HG03521 (cell line): Measurements from ENCODE around the gene GPR33.
"Not testable (repeated sequence)": the region's sequence is repeated elsewhere in the genome, so short reads cannot be mapped to it uniquely, and the experiment has no call there.

Experiments used
- ATAC-seq: cut with Tn5 transposase; IDR thresholded peaks from one replicate; pipeline ENCODE4 v1.9.1; 2021; ENCODE audit warnings: mild to moderate bottlenecking, moderate library complexity; ENCODE audit not compliant: unreplicated experiment

The GPR33 gene

DNA sequence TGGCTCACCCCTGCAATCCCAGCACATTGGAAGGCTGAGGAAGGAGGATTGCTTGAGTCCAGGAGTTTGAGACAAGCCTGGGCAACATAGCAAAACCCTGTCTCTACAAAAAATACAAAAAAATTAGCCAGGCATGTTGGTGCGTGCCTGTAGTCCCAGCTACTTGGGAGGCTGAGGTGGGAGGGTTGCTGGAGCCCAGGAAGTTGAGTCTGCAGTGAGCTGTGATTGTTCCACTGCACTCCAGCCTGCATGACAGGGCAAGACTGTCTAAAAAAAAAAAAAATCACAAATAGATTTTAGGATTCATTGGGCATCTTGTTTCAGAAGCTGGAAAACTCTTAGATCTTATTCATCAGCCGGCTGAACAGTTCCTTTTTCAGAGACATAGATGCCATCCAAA, 25.4 kb downstream of the GPR33 start:
- not testable (repeated sequence) for ATAC-seq

DNA sequence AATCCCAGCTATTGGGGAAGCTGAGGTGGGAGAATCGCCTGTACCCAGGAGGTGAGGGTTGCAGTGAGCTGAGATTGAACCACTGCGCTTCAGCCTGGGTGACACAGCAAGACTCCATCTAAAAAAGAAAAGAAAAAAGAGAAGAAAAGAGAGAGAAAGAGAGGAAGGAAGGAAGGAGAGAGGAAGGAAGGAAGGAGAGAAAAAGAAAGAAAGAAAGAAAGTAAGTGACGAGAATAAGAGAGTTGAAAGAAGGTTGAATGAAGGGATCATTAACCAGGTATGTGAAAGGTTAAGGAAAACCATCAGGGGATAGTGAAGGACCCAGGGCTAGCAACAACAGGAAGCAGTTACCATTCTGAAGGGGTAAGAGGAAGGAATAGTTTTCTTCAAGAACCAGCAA, 26.3 kb downstream of the GPR33 start:
- no peak for ATAC-seq

DNA sequence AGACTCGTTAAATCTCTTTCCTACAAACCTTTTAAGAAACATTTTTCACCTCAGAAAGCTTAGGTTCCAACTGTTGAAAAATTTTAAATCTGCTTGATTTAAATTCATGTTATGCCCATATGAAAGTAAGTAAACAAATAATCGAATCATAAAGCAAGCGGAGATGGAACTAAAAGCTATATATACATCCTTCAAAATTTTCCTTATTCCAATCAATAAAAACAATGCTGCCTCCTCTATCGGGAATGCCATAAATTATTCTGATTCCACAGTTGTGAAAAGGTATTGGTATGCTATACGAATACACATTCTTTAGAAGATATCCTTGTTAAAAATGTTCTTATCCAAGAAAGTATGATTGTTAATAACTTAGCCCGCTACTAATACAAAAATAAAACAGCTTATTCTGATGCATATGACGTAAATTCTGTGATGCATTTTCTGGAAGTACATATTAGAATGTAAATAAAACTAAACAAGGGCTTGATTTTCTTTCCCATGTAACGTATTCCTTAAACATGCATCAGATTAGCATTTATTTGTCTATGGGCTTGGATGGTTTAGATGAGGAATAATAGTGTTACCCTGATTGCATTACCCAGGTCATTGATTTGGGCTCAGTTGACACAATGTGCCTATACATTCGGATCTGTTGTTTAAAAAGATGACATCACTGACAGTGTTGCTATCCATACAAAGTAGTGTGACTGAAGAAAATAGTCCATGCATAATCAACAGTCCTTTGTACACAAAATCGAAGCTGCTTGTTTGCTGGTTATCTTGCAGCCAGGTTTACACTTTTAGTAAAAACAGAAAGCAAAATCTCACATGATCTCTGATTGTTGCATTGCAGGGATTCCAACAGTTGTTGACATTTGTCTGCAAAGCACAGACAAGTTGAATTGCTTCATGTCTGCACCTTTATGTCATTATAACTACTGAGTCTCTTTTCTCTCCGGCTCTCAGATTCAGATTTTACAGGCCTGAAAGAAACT, 29.9 kb downstream of the GPR33 start:
- ATAC-seq = no peak

DNA sequence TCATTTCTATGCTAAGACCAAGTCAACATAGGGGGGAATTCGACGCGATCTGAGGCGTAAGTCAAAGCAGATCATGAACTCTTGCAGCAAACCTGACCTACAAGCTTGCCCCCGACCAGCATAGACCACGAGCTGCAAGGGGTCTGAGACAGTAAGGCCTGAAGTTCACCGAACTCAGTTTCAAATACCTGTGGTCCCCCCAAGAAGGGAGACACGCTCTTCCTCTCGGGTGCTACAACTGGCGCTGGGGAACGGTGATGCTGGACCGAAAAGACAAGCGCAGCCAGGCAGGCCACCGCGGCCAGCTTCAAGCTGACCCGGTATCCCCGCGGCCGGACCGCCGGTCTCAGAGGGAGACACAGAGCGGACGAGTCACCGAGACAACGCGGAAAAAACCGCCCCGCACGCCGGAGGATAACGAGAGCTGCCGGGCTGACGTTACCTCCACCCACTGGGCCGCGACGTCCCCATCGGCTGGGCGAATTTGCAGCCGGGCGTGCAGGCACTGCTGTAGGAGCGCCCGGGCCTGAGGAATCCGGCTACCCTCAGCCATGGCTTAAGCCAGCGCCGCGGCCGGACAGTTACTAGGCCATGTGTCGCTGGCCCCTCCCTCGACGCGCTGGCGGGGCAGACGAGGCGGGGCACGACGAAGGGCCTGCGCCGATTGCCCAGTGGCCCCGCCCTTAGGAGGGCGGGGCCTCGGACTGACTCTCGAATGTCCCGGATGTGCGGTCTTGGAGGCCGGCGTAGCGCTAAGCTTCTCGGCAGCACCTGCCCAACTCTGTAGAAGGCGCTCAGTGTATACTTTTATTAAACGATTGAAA, 30.8 kb downstream of the GPR33 start, which contains the start of gene DTD2:
Gene DTD2, minus strand, starts transcription at position 666 of the 824 bp plus-strand sequence. Its CDS starts 113 bp downstream, at position 553.
- ATAC-seq = peak; percentile 98

DNA sequence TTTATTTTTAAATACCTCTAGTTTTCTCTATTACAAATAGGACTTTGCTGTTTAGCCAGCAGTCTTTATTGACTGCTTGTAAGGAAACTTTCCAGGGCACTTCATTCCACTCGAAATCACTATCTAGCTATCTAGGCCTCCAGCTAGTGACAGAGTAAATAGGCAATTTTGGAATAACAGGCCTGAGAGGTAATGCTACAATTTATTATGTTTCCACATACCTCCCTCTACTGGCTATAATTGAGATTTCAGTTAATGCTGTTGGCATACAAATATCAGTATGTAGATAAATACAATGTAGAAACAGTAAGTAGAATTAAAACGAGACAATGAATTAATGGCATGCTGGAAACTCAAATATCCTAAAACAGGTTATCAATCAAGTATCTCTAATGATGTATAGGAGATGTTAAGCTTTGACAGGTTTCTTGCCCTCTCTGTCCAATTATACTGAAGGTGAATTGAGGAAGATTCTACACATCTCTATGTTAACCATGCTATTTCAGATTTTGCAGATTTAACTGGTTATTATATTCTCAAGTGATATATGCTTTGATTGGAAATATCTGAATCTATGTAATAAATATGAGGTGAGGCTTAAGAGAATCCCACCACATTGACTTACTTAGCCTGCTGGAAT, 37.7 kb downstream of the GPR33 start:
- ATAC-seq = peak; percentile 58

DNA sequence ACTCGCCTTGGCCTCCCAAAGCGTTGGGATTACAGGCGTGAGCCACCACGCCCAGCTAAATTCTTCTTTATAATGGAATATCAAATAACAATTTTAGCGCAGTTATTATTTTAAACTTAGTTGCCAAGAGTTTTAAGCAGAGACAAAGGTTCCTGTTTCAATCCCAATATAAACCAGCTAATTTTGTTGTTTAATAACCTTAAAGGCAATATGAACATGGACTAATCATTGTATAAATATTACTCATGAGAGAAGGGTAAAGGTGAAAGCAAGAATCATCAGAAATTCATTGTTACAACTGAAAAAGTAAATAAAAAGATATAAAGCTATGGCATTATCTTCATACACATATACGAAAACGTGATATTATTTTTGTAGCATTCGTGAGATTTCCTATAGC, 38.7 kb downstream of the GPR33 start:
- ATAC-seq = no peak

DNA sequence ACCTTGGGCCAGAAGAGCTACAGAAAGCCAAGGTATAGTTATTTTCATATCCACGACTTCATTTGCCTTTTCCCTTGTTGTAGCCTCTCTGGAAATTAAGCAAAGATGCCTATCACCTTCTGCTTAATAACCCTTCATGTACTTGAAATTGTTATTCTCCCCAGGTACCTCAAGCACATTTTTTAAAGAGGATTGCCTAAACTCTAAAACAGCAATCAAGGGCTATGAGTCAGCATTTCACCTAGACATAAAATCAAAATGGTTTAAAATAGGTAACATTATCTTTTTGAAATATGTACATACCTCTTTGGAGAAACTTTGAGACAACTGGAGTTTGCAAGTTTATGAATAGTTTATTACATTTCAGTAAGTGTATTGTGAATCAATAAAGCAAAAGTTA, 42.1 kb downstream of the GPR33 start:
- no peak for ATAC-seq

DNA sequence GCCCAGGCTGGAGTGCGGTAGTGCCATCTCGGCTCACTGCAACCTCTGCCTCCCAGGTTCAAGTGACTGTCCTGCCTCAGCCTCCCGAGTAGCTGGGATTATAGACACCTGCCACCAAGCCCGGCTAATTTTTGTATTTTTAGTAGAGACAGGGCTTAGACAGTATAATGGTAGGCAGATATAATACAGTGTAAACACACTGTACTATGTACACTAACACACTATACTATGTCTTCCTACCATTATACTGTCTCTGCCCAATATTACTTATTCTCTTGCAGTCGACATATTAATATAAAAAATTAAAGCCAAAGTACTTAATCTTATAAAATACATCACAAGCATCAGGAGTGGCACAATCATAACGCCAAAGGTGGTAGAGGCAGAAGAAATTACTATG, 45.6 kb downstream of the GPR33 start:
- no peak for ATAC-seq

DNA sequence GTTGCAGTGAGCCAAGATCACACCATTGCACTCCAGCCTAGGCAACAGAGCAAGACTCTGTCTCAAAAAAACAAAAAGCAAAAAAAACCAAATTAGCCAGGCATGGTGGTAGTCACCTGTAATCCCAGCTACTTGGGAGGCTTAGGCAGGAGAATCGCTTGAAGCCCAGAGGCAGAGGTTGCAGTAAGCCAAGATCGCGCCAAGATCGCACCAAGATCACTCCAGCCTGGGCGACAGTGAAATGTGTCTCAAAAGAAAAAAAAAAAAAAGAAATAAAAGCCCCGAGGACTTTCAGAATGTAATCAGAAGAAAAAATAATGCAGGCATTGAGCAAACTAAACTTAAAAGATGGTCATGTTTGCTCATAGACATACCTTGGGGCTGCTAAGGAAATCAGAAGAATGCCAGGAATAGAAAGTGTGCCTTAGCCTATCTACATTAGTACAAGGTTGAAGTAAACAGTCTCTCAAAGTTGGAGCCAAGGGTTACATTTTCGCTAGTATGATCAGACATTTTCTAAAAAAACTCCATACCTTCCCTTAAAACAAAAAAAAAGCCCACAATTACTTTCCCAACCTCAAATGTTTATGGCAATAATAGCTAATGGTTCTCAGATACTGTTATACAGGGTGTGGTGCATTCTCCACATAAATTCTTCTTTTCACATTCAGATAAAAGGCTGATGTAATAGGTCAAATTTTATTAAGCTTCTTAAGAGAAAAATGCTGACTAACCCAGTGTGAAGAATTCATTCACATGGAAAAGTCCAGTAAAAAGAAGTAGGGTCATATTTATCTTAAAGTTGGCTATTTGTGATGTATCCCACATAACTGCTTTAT, 46.3 kb downstream of the GPR33 start:
- no peak for ATAC-seq

DNA sequence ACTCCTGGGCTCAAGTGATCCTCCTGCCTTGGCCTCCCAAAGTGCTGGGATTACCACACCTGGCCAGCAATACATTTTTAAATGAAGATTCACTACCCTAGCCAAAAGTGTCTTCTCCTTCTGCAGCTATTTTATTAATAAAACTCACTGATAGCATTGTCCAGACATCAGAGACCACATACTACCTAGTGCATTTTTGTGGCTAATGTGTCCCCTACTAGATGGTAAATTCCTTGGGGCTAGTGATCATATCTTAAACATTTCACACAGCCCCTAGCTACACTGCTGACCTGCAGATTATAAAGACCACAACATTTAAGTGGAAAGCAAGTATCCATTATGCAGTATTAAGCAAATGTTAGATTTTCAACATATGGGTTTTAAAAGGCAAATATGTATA, 47.6 kb downstream of the GPR33 start:
- ATAC-seq = no peak

DNA sequence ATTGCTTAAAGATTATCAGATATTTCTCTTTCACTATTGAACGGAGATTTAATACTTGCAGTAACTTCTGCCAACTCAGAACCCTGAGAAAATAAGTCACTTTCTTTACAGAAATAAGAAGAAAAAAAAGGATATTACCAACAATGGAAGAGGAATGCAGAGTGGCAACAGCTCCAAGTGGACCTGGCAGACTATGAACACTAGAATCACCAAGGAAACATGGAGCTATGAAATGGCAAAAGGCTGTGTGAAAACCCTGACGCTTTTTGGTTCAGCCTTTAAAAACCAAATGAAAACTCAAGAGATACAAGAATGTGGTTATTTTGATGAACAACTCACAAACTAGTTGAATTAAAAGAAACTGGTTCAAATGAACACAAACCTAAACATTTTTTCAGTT, 48.3 kb downstream of the GPR33 start:
- ATAC-seq = no peak

DNA sequence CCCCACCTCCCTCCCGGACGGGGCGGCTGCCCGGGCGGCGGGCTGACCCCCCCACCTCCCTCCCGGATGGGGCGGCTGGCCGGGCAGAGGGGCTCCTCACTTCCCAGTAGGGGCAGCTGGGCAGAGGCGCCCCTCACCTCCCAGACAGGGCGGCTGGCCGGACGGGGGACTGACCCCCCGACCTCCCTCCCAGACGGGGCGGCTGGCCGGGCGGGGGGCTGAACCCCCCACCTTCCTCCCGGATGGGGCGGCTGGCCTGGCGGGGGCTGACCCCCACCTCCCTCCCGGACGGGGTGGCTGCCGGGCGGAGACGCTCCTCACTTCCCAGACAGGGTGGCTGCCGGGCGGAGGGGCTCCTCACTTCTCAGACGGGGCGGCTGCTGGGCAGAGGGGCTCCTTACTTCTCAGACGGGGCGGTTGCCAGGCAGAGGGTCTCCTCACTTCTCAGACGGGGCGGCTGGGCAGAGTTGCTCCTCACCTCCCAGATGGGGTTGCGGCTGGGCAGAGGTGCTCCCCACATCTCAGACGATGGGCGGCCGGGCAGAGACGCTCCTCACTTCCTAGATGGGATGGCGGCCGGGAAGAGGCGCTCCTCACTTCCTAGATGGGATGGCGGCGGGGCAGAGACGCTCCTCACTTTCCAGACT, 50.7 kb downstream of the GPR33 start:
- ATAC-seq = not testable (repeated sequence)

DNA sequence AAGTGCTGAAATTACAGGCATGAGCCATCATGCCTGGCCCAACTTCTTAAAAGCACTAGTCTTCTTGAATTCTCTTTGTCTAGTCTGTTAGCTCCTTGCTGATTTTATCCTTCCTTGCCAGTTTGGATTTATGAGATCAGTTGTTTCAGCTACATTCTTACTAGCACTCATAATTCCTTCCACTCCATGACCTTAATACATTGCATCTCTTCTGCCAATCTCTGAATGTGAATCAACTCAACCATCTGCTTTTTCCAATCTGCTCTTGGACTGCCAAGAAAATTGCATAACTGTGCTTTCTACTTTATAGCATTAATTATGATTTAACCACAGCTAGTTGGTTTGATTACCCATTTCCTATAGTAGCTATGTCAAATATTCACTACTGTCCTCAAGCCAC, 52.6 kb downstream of the GPR33 start:
- no peak for ATAC-seq
